Measurements from ENCODE around the gene ACYP2. TPM values are rescaled to one million over a fixed set of nuclear protein-coding genes. Genes with fewer than 3 reads are reported as not detected.

The ACYP2 gene
- total and polyA plus RNA-seq, 8 donors, result 13.7 to 20.6 (median 16.2) TPM

DNA sequence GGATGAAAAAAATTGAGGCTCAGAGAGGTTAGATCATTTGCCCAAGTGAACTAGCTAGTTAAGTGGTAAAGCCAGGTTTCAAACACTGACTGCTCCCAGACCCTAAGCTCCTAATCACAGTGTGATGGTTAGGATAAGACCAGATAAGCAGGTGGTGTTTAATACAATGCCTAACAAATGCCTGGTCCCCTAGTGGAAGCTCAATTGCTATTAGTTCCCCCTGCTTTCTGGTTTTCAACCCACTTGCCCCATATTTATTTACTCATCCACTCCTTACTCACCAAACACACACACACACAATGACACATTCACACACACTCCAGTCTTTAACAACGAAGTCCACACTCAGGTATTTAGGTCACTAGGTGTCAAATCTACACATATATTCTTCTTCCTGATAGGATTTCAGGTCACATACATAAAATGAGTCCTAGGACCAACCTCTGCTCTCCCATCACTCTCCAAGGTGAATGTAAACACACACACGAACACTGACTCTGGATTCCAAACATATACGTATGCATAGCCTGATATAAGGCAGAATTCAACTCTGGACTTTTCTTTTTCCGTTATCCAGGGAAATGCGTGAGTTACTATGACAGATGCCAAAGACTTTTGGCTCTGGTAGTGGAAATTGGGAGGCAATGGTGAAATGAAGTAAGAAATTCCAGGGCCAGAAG lies 214.2 kb downstream of the ACYP2 start:
- Histone ChIP-seq H3K36me3 (no peaks in the 10 kb centered on the region), H3K9me3 (peaks cover 0 to 12% of the 10 kb centered on the region in 2 donors), H3K27ac (peak overlapping the region; percentile 86 to 87), H3K4me1 (peaks cover 4 to 19% of the 10 kb centered on the region in 2 donors), H3K4me3 (peak overlapping the region; percentile 43 to 45), H3K27me3 (peaks cover 0 to 17% of the 10 kb centered on the region in 2 donors)
- ATAC-seq, result peak; percentile 2
- no peak for TF ChIP-seq CTCF (IDR thresholded peaks at IDR 0.05)
- intact Hi-C loops (cut with DNase I), result loop anchor here in 1 of 2 donors (10.0 kb wide), 1 partner anchor 125 kb away; no protein-coding TSS in a partner anchor
- DNase-seq, result peak in 1 of 4 donors; percentile 62

GRCh38 chr2:54330162-54330925 lies 214.9 kb downstream of the ACYP2 start:
- TF ChIP-seq CTCF (IDR thresholded peaks at IDR 0.05), result no peak
- Histone ChIP-seq H3K36me3 (no peaks in the 10 kb centered on the region), H3K9me3 (peaks cover 0 to 4% of the 10 kb centered on the region in 2 donors), H3K4me3 (peak overlapping the region; percentile 43 to 45), H3K4me1 (peaks cover 4 to 19% of the 10 kb centered on the region in 2 donors), H3K27me3 (peaks cover 0 to 17% of the 10 kb centered on the region in 2 donors), H3K27ac (peak overlapping the region; percentile 86 to 87)
- intact Hi-C loops (cut with DNase I), result loop anchor here in 1 of 2 donors (10.0 kb wide), 1 partner anchor 126 kb away; no protein-coding TSS in a partner anchor
- DNase-seq (peak; percentile 95 to 99 (median 97)), ATAC-seq (peak; percentile 99)

- intact Hi-C loops (cut with DNase I), result loop anchor here in 1 of 2 donors (10.0 kb wide), 1 partner anchor 126 kb away; no protein-coding TSS in a partner anchor
- ATAC-seq (no peak), DNase-seq (no peak)
- Histone ChIP-seq H3K9me3 (no peaks in the 10 kb centered on the region), H3K4me3 (peak overlapping the region; percentile 43 to 45), H3K36me3 (no peaks in the 10 kb centered on the region), H3K27me3 (peaks cover 0 to 17% of the 10 kb centered on the region in 2 donors), H3K27ac (peak overlapping the region in 1 of 2 donors; percentile 86), H3K4me1 (peaks cover 4 to 19% of the 10 kb centered on the region in 2 donors)
- no peak for TF ChIP-seq CTCF (IDR thresholded peaks at IDR 0.05)
Observed at GRCh38 chr2:54330926-54331835, 215.8 kb downstream of the ACYP2 start.

DNA sequence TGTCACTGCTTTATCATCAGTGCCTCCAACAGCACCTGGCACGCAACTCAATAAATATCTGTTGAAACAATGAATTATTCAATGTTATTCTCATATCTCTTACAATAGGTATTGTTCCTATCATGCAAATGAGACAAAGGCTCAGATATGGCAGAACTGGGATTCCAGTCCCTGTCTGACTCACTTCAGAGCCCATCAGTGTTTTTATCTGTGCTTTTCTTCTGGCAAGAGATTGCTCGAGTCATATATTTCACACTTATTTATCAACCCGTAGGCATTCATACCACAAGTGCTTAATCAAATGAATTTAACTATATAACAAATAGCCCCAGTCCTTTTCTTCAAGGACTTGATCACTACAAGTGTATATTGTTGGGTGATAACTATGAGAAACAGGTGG lies 217.0 kb downstream of the ACYP2 start:
- DNase-seq, result no peak

More for the DNA sequence above, 217.0 kb downstream of the ACYP2 start:
- TF ChIP-seq CTCF (IDR thresholded peaks at IDR 0.05), result no peak
- Histone ChIP-seq H3K4me3 (no peak overlapping the region), H3K27ac (no peak overlapping the region), H3K9me3 (no peaks in the 10 kb centered on the region), H3K4me1 (peaks cover 4 to 19% of the 10 kb centered on the region in 2 donors), H3K27me3 (peaks cover 0 to 17% of the 10 kb centered on the region in 2 donors), H3K36me3 (no peaks in the 10 kb centered on the region)
- ATAC-seq, result no peak
- intact Hi-C loops (cut with DNase I), result loop anchor here in 1 of 2 donors (10.0 kb wide), 1 partner anchor 128 kb away; no protein-coding TSS in a partner anchor
